Midbrain (tissue), 1 donor: Measurements from ENCODE around the gene CLDN12.
A peak's percentile ranks its signal among the peaks of the same experiment; 100 is the strongest.

Source experiments
- DNase-seq: peaks from one replicate; lab custom pipeline; 2025; lab: John Stamatoyannopoulos, UW

Gene CLDN12

GRCh38 chr7:90403174-90404113 lies at the start of gene CLDN12:
TSS of gene CLDN12 (plus strand) at chr7:90403461. CDS start at chr7:90412677, 9,216 bp downstream.
- peak; percentile 80 for DNase-seq

GRCh38 chr7:90383422-90383821 lies 19.8 kb upstream of the CLDN12 start:
- no peak for DNase-seq

DNA sequence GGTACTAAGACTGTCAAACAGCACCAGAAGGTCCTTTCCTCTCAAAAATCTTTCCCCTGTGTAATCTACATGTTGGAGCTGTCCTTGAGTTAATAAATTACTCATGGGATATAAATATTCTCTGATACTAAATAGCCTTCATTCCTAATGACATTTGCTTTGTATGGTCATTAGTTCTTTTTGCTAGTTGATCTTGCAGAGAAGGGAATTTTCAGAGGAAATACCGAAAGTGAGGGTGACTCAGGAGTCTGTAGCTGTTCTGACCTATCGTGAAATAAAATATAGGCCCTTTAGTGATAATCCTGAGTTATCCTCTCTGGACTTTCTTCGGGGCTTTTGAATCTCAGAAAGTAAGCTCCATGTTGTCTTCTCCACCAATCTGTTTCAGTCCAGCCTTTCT lies 19.4 kb upstream of the CLDN12 start:
- DNase-seq, result no peak

DNA sequence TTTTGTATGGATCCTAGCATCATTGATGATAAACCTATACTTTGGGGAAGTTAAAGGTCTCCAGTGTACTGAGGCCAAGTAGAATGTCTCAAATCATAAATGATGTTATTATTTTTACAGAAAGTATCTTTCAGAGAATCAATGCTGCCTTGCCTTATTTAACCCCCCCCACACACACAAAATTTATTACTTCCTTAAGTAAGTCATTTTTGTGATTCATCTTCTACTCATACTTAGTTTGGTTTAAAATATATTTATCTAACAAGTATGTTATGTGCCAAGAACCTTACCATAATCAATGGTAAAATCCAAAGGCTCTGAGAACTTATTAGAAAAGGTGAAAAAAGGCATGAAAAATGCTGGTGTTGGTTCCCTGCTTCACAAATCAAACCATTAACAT lies 18.8 kb upstream of the CLDN12 start:
- no peak for DNase-seq

- no peak for DNase-seq
Measured at GRCh38 chr7:90387470-90388240, 15.6 kb upstream of the CLDN12 start.

GRCh38 chr7:90390926-90391325 lies 12.3 kb upstream of the CLDN12 start:
- no peak for DNase-seq

DNA sequence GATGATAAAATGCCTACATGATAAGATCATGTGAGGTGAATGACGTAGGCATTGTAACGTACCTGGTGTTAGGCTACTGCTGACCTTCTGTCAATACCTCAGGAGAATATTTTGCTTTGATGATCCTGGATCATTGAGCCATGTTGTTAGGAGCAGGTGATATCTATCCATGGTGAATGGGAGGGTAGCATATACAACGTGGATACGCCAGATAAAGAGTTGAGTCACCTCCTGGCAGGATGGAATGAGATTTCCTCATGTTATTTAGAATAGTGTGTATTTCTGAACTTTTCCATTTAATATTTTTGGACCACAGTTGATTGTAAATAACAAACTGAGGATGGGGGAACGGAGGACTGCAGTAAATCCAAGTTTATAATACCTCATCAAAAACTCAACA lies 11.8 kb upstream of the CLDN12 start:
- DNase-seq, result no peak

- no peak for DNase-seq
Measured at GRCh38 chr7:90396420-90396819, 6.8 kb upstream of the CLDN12 start.

- DNase-seq, result no peak
Measured at GRCh38 chr7:90401989-90402388, 1.3 kb upstream of the CLDN12 start.

GRCh38 chr7:90402785-90403173 lies 482 bp upstream of the CLDN12 start:
- DNase-seq, result no peak

GRCh38 chr7:90404777-90405176 lies 1.5 kb downstream of the CLDN12 start:
- DNase-seq, result no peak

- peak; percentile 75 for DNase-seq
Measured at GRCh38 chr7:90407484-90407821, 4.2 kb downstream of the CLDN12 start.

GRCh38 chr7:90408142-90408541 lies 4.9 kb downstream of the CLDN12 start:
- no peak for DNase-seq

DNA sequence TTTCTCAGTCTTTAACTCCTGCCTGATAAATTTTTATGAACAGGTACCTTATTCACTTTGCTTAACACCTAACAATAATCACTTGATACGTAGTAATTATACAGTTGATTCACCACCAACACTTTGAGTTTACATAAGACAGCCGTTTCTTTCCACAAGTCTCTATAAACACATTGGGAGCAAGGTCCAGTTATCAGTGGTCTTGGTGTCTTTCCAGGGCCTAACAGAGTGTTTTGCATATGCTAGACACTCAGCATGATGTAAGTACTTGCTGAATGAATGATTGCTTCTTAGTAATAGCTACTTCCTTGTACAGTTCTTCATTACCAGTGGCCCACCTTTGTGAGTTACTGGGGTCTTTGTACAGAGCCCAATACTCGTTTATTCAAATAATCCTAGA lies 6.4 kb downstream of the CLDN12 start:
- no peak for DNase-seq

- no peak for DNase-seq
Measured at GRCh38 chr7:90411510-90411909, 8.2 kb downstream of the CLDN12 start.

- no peak for DNase-seq
Measured at GRCh38 chr7:90412458-90413184, 9.4 kb downstream of the CLDN12 start.

GRCh38 chr7:90413185-90413528 lies 9.9 kb downstream of the CLDN12 start:
- DNase-seq, result no peak

GRCh38 chr7:90421651-90422050 lies 18.4 kb downstream of the CLDN12 start:
- no peak for DNase-seq

GRCh38 chr7:90424720-90425119 lies 21.5 kb downstream of the CLDN12 start:
- DNase-seq, result no peak

- no peak for DNase-seq
Measured at GRCh38 chr7:90425376-90425775, 22.1 kb downstream of the CLDN12 start.

GRCh38 chr7:90430614-90431460 lies 27.6 kb downstream of the CLDN12 start:
- DNase-seq, result no peak

GRCh38 chr7:90432752-90433151 lies 29.5 kb downstream of the CLDN12 start:
- no peak for DNase-seq
